Bronchial epithelial cell (primary cell): ENCODE data around the gene RIMBP2. TPM values are rescaled to one million over a fixed set of nuclear protein-coding genes. Genes with fewer than 3 reads are reported as not detected.

Source experiments
- DNase-seq: peaks from one replicate; pipeline ENCODE4 v3.0.0-alpha.2; 2010; ENCODE audit warnings: low read depth
- FAIRE-seq: peaks from 2 replicates; lab custom pipeline; 2011; peaks lifted over from hg19 to GRCh38; lab: Jason Lieb, UNC
- H3K27me3 ChIP-seq: 2 replicates; pipeline ENCODE4 v1.5.1; 2011; ENCODE audit warnings: low read length; ENCODE audit not compliant: control insufficient read depth, insufficient read depth
- H3K36me3 ChIP-seq: 2 replicates; pipeline ENCODE4 v1.5.1; 2011; ENCODE audit warnings: low read length; ENCODE audit not compliant: control insufficient read depth, insufficient read depth
- H3K4me3 ChIP-seq: 2 replicates; pipeline ENCODE4 v1.5.1; 2011; ENCODE audit warnings: mild to moderate bottlenecking, low read depth, low read length, control low read depth
- total RNA-seq: library from RNA; depleted of rRNA; stranded (reverse); fragments of >200 nt; gene quantifications from 2 replicates; pipeline ENCODE4 v1.2.1, GENCODE V29; 2014
- TF ChIP-seq, protein P1 (sequence below): IDR thresholded peaks from 2 replicates; pipeline ENCODE4 v1.5.1; 2011; ENCODE audit warnings: mild to moderate bottlenecking, moderate library complexity, low read length, control low read depth, inconsistent platforms; ENCODE audit not compliant: insufficient read depth, severe bottlenecking

RIMBP2 gene
- total RNA-seq, 1 donor from 2014 or later, result not detected

DNA sequence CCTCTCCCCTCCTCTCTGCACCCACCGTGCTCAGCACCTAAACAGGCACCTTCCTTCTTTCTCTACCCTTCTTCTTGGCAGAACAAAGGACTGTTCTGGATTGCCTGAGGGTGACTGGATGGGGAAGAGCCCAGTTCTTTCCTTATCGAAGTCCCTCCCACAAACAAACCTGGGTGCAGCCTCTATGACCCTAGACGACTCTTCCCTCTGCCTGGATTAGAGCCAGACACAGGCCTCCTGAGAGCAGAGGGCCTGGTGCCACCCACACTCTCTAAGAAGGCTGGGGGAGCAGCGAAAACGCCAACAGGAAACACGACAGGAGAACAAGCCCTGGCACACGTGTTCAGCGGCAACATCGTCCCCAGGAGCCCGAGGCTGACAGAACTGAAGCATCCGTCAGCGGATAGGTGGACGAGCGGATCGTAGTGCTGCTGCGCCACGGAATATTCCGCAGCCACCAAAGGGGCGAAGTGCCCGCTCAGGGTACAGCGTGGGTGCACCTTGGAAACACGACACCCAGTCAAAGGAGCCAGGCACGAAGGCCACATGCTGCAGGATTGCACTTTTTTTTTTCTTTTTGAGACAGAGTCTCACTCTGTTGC lies 38.0 kb downstream of the RIMBP2 start:
- TF ChIP-seq, protein P1, sequence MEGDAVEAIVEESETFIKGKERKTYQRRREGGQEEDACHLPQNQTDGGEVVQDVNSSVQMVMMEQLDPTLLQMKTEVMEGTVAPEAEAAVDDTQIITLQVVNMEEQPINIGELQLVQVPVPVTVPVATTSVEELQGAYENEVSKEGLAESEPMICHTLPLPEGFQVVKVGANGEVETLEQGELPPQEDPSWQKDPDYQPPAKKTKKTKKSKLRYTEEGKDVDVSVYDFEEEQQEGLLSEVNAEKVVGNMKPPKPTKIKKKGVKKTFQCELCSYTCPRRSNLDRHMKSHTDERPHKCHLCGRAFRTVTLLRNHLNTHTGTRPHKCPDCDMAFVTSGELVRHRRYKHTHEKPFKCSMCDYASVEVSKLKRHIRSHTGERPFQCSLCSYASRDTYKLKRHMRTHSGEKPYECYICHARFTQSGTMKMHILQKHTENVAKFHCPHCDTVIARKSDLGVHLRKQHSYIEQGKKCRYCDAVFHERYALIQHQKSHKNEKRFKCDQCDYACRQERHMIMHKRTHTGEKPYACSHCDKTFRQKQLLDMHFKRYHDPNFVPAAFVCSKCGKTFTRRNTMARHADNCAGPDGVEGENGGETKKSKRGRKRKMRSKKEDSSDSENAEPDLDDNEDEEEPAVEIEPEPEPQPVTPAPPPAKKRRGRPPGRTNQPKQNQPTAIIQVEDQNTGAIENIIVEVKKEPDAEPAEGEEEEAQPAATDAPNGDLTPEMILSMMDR, result no peak
- no peak for DNase-seq
- H3K4me3 ChIP-seq, result no peak overlapping the region
- no peaks in the 10 kb centered on the region for H3K27me3 ChIP-seq
- no peaks in the 10 kb centered on the region for H3K36me3 ChIP-seq
- no peak for FAIRE-seq

DNA sequence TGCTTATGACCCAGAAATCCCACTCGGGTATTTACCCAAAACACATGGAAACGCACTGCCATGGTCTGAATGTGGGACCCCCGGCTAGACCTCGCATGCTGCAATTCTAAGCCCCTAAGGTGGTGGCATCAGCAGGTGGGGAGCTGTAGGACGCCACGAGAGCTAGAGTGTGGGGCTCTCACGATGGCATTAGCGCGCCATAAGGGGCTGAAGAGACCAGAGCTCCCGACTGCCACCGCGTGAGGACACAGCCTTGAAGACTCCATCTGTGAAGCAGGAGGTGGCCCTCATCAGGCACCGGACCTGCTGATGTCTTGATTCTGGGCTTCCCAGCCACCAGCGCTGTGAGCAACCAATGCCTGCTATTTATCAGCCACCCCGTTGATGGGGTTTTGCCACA lies 40.3 kb downstream of the RIMBP2 start:
- Histone ChIP-seq H3K4me3 (no peak overlapping the region), H3K27me3 (no peaks in the 10 kb centered on the region), H3K36me3 (no peaks in the 10 kb centered on the region)
- TF ChIP-seq, protein P1, result no peak
- FAIRE-seq (no peak), DNase-seq (no peak)

DNA sequence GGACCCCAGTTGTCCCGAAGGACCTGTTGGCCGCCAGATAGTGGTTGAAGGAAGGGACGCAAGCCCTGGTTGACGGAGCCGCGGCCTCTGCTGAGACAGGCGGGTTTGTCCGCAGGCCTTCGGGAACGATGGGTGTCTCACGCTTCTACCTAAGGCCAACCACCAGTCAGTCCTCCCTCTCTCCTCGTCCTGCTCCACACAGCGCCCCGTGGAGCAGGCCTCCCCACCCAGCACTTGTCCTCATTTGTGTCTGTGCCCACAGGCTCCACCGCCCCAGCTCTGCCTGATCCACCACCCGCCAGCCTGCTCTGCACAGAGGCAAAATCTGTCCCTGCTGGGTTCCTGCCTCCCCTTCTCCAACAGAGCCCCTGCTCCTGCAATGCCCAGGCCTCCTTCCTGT lies 41.0 kb downstream of the RIMBP2 start:
- H3K36me3 ChIP-seq, result no peaks in the 10 kb centered on the region
- H3K27me3 ChIP-seq, result no peaks in the 10 kb centered on the region
- TF ChIP-seq, protein P1, result no peak
- DNase-seq (no peak), FAIRE-seq (no peak)
- no peak overlapping the region for H3K4me3 ChIP-seq

DNA sequence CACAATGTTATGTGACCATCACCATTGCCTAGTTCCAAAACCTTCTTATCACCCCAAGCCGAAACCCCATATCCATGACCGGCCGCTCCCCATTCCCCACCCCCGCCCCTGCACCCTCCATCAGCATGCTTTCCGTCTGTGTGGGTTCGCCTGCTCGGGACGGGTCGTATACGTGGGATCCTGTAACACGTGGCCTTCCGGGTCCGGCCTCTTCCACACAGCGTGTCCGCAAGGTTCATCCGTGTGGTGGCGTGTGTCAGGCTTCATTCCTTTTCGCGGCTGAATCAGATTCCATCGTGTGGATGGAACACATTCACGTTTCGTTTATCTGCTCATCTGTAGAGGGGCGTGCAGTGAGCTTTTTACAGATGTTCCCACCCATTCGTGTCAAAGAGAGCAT lies 41.4 kb downstream of the RIMBP2 start:
- DNase-seq (no peak), FAIRE-seq (no peak)
- Histone ChIP-seq H3K36me3 (no peaks in the 10 kb centered on the region), H3K4me3 (no peak overlapping the region), H3K27me3 (no peaks in the 10 kb centered on the region)
- TF ChIP-seq, protein P1, result no peak

DNA sequence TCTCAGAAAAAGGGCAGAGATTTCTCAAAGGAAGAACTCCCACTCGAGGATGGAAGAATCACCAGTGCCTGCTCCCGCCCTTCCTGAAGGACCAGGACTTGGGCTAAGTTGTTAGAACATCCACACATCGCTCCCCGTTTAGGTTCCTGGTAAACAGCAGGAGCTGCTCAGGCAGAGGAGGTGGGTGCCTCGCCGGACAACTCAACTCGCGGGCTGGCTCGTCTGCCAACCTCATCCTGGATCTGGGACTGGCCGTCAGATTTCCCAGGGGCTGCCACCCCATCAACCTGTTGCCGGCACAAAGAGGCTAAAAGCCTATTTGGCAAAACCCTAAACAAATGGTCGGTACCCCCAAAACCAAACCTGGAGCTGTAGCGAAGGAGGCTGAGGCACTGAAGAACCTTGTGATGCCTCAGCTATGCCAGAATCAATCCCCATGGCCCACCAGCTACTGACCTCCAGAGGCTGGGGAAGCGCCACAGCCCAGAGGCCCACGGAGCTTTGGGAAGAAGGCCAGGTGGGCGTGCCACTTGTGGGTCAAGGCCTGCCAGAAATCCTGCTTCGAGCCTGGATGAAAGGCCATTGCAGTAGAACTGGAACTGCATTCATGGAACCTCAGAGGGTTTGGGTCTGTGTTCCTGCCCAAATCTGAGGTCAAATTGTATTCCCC lies 42.9 kb downstream of the RIMBP2 start:
- no peaks in the 10 kb centered on the region for H3K27me3 ChIP-seq
- DNase-seq (no peak), FAIRE-seq (no peak)
- TF ChIP-seq, protein P1, result no peak
- H3K4me3 ChIP-seq, result no peak overlapping the region
- no peaks in the 10 kb centered on the region for H3K36me3 ChIP-seq
